ENCODE results near the gene HGF.
A peak's percentile ranks its signal among the peaks of the same experiment; 100 is the strongest.
"Not testable (repeated sequence)": the region's sequence is repeated elsewhere in the genome, so short reads cannot be mapped to it uniquely, and the experiment has no call there.

The HGF gene

GRCh38 chr7:81769891-81770727, at the start of gene HGF:
HGF (minus strand) TSS chr7:81770047; CDS start chr7:81769971, 76 bp downstream.
- H3K27ac ChIP-seq (ENCODE audit: low read depth, low read length), result no peak within 1 kb of the TSS
- no peaks in the 10 kb centered on the region for H3K36me3 ChIP-seq (ENCODE audit: control insufficient read depth, insufficient read depth, low read length)
- H3K27me3 ChIP-seq (ENCODE audit: control insufficient read depth, insufficient read depth, low read length), result no peaks in the 10 kb centered on the region
- peak within 1 kb of the TSS; percentile 41 for H3K4me3 ChIP-seq (ENCODE audit: low read depth, low read length)
- no peaks in the 10 kb centered on the region for H3K9me3 ChIP-seq (ENCODE audit: control insufficient read depth, insufficient read depth, low read depth, low read length)
- H3K9ac ChIP-seq (ENCODE audit: low read length), result no peak within 1 kb of the TSS
- H3K4me1 ChIP-seq (ENCODE audit: control insufficient read depth, insufficient read depth, low read length), result peaks cover 14% of the 10 kb centered on the region

- no peaks in the 10 kb centered on the region for H3K9me3 ChIP-seq (ENCODE audit: control insufficient read depth, insufficient read depth, low read depth, low read length)
- H3K36me3 ChIP-seq (ENCODE audit: control insufficient read depth, insufficient read depth, low read length), result no peaks in the 10 kb centered on the region
- H3K27ac ChIP-seq (ENCODE audit: low read depth, low read length), result no peak overlapping the region
- no peak overlapping the region for H3K4me3 ChIP-seq (ENCODE audit: low read depth, low read length)
- H3K4me1 ChIP-seq (ENCODE audit: control insufficient read depth, insufficient read depth, low read length), result no peaks in the 10 kb centered on the region
- no peak overlapping the region for H3K9ac ChIP-seq (ENCODE audit: low read length)
- H3K27me3 ChIP-seq (ENCODE audit: control insufficient read depth, insufficient read depth, low read length), result no peaks in the 10 kb centered on the region
Observed at GRCh38 chr7:81816312-81816711, 46.5 kb upstream of the HGF start.

GRCh38 chr7:81812866-81813476, 43.1 kb upstream of the HGF start:
- H3K36me3 ChIP-seq (ENCODE audit: control insufficient read depth, insufficient read depth, low read length); H3K27ac ChIP-seq (ENCODE audit: low read depth, low read length); H3K4me1 ChIP-seq (ENCODE audit: control insufficient read depth, insufficient read depth, low read length); H3K27me3 ChIP-seq (ENCODE audit: control insufficient read depth, insufficient read depth, low read length); H3K9ac ChIP-seq (ENCODE audit: low read length); H3K4me3 ChIP-seq (ENCODE audit: low read depth, low read length); H3K9me3 ChIP-seq (ENCODE audit: control insufficient read depth, insufficient read depth, low read depth, low read length): not testable (repeated sequence)

GRCh38 chr7:81811956-81812865, 42.4 kb upstream of the HGF start:
- no peak overlapping the region for H3K9ac ChIP-seq (ENCODE audit: low read length)
- H3K27ac ChIP-seq (ENCODE audit: low read depth, low read length), result no peak overlapping the region
- no peaks in the 10 kb centered on the region for H3K36me3 ChIP-seq (ENCODE audit: control insufficient read depth, insufficient read depth, low read length)
- H3K27me3 ChIP-seq (ENCODE audit: control insufficient read depth, insufficient read depth, low read length), result no peaks in the 10 kb centered on the region
- no peak overlapping the region for H3K4me3 ChIP-seq (ENCODE audit: low read depth, low read length)
- no peaks in the 10 kb centered on the region for H3K9me3 ChIP-seq (ENCODE audit: control insufficient read depth, insufficient read depth, low read depth, low read length)
- no peaks in the 10 kb centered on the region for H3K4me1 ChIP-seq (ENCODE audit: control insufficient read depth, insufficient read depth, low read length)

DNA sequence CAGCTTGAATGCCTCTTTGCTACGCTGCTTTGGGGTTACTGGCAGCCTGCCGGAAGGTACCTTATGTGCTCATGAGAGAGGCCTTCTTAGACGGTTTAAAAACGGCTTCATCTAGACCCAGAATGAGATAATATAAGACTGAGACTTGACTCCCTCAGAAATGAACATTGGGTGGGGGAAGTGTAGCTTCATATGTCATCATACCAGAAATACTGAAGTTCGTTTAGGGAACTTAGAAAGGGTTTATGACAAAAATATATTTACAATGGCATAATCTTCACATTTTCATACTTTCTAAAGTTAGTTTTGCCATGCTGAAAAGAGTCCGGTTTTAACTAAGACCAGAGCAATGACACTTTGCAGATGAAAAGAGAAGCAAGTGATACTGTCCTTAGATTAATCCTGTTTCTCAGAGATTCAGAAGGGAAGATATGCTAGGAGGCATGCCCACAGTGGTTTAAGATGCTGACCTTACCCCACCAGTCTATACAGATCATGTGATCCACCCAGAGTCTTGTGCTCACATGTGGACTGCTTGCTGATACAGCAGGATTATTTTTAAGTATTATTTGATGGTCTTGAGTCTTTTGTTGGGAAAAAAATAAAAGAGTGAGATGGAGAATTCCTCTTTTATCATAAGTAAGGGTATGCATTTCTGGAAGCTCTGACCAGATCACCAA, 40.8 kb upstream of the HGF start:
- H3K4me3 ChIP-seq (ENCODE audit: low read depth, low read length), result no peak overlapping the region
- H3K27me3 ChIP-seq (ENCODE audit: control insufficient read depth, insufficient read depth, low read length), result no peaks in the 10 kb centered on the region
- no peaks in the 10 kb centered on the region for H3K9me3 ChIP-seq (ENCODE audit: control insufficient read depth, insufficient read depth, low read depth, low read length)
- H3K36me3 ChIP-seq (ENCODE audit: control insufficient read depth, insufficient read depth, low read length), result no peaks in the 10 kb centered on the region
- H3K9ac ChIP-seq (ENCODE audit: low read length), result no peak overlapping the region
- H3K27ac ChIP-seq (ENCODE audit: low read depth, low read length), result no peak overlapping the region
- H3K4me1 ChIP-seq (ENCODE audit: control insufficient read depth, insufficient read depth, low read length), result no peaks in the 10 kb centered on the region

- H3K4me1 ChIP-seq (ENCODE audit: control insufficient read depth, insufficient read depth, low read length); H3K36me3 ChIP-seq (ENCODE audit: control insufficient read depth, insufficient read depth, low read length); H3K27ac ChIP-seq (ENCODE audit: low read depth, low read length); H3K9me3 ChIP-seq (ENCODE audit: control insufficient read depth, insufficient read depth, low read depth, low read length); H3K27me3 ChIP-seq (ENCODE audit: control insufficient read depth, insufficient read depth, low read length); H3K4me3 ChIP-seq (ENCODE audit: low read depth, low read length); H3K9ac ChIP-seq (ENCODE audit: low read length): not testable (repeated sequence)
Observed at GRCh38 chr7:81808310-81808709, 38.5 kb upstream of the HGF start.

DNA sequence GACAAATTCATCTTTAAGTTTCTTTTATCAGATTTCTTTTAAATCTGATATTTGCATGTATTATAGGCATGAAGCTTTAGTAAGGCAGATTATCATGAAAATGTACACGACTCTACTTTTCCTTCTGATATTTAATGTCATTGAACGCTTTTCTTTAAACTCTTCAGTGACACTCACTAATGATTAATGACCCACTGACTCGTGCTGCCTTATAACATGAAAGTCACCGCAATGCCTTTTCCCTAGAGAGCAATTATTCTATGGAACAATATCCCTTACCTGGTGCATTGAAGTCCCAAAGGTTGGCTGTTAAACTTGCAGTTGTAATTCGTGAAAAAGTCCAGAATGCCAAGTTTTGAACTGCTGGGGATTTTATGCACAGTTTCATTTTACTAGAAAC, 33.4 kb upstream of the HGF start:
- Histone ChIP-seq H3K9me3 (ENCODE audit: control insufficient read depth, insufficient read depth, low read depth, low read length) (no peaks in the 10 kb centered on the region), H3K27ac (ENCODE audit: low read depth, low read length) (no peak overlapping the region), H3K36me3 (ENCODE audit: control insufficient read depth, insufficient read depth, low read length) (no peaks in the 10 kb centered on the region), H3K27me3 (ENCODE audit: control insufficient read depth, insufficient read depth, low read length) (no peaks in the 10 kb centered on the region), H3K4me3 (ENCODE audit: low read depth, low read length) (no peak overlapping the region), H3K9ac (ENCODE audit: low read length) (no peak overlapping the region), H3K4me1 (ENCODE audit: control insufficient read depth, insufficient read depth, low read length) (no peaks in the 10 kb centered on the region; the same call in 1 of the 2 replicates)

- Histone ChIP-seq H3K4me3 (ENCODE audit: low read depth, low read length) (no peak overlapping the region), H3K27me3 (ENCODE audit: control insufficient read depth, insufficient read depth, low read length) (no peaks in the 10 kb centered on the region), H3K27ac (ENCODE audit: low read depth, low read length) (no peak overlapping the region), H3K36me3 (ENCODE audit: control insufficient read depth, insufficient read depth, low read length) (no peaks in the 10 kb centered on the region), H3K9me3 (ENCODE audit: control insufficient read depth, insufficient read depth, low read depth, low read length) (no peaks in the 10 kb centered on the region), H3K9ac (ENCODE audit: low read length) (no peak overlapping the region), H3K4me1 (ENCODE audit: control insufficient read depth, insufficient read depth, low read length) (no peaks in the 10 kb centered on the region; the same call in 1 of the 2 replicates)
Observed at GRCh38 chr7:81802251-81802650, 32.4 kb upstream of the HGF start.

DNA sequence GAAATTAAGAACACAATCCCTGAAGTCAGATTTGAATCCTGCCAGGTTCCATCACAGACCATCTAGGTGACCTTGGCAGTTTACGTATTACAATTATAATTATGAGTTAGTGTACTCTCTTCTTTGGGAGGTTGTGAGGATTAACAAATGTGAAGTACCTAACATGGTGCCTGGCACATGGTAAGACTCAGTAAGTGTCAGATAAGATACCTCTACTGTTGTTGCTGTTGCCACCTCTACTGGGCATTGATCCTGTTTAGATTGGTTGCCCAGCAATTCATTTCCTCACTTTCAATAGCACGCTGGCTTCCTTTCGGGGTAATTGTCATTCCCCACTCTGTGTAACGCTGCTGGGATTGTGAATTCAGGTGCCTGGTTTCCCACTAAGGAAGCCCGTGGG, 31.7 kb upstream of the HGF start:
- Histone ChIP-seq H3K27me3 (ENCODE audit: control insufficient read depth, insufficient read depth, low read length) (no peaks in the 10 kb centered on the region), H3K36me3 (ENCODE audit: control insufficient read depth, insufficient read depth, low read length) (no peaks in the 10 kb centered on the region), H3K4me1 (ENCODE audit: control insufficient read depth, insufficient read depth, low read length) (no peaks in the 10 kb centered on the region; the same call in 1 of the 2 replicates), H3K4me3 (ENCODE audit: low read depth, low read length) (no peak overlapping the region), H3K27ac (ENCODE audit: low read depth, low read length) (no peak overlapping the region), H3K9me3 (ENCODE audit: control insufficient read depth, insufficient read depth, low read depth, low read length) (no peaks in the 10 kb centered on the region), H3K9ac (ENCODE audit: low read length) (no peak overlapping the region)

DNA sequence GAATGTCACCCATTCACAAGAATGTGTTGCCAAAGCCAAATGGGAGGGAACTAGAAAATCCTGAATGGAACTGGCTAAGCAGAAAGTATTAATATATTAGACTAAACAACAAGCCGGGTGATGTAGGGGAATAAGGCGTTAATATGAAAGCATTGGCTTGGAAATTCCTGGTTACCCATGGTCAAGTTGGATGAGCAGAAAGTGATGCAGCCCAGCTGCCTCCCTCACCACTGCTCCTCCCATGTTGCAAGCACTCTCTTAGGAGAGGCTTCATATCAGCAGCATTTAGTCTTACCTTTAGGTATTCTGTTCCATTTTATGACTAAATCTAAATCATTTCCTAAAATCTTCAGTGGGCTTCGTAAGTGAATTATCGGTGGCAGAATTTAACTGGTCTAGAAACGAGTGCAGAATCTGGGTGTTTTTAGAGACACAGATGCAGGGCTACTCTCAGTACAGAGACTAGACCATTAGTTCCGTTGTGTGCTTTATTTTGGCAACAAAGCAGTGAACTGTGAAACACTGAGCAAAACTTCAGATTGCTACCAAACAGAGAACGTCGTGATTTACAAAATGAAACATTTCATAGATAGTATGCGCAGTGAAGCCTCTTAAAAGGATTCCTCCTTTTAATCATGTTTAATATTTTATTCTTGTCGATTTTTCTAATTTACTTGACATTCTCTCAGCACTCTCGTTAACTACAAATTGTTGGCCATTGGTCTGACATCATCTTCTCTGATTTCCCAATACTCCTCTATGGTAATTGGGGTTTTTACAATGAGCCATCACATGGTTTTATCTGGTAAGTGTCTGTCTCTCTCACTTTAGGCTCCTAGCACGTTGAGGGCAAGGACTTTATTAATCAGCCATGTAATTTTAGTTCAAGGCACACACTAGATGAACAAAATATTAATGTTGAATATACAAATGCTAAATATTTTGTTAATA, 22.0 kb upstream of the HGF start:
- H3K9me3 ChIP-seq (ENCODE audit: control insufficient read depth, insufficient read depth, low read depth, low read length), result no peaks in the 10 kb centered on the region
- H3K4me1 ChIP-seq (ENCODE audit: control insufficient read depth, insufficient read depth, low read length), result peaks cover 16% of the 10 kb centered on the region; the same call in 1 of the 2 replicates
- H3K27me3 ChIP-seq (ENCODE audit: control insufficient read depth, insufficient read depth, low read length), result no peaks in the 10 kb centered on the region
- H3K27ac ChIP-seq (ENCODE audit: low read depth, low read length), result no peak overlapping the region
- H3K4me3 ChIP-seq (ENCODE audit: low read depth, low read length), result no peak overlapping the region
- H3K9ac ChIP-seq (ENCODE audit: low read length), result no peak overlapping the region
- H3K36me3 ChIP-seq (ENCODE audit: control insufficient read depth, insufficient read depth, low read length), result no peaks in the 10 kb centered on the region
